Activated CD4-positive, alpha-beta T cell treated with anti-CD3 and anti-CD28 coated beads, Interleukin-2, amount 10 ng/mL, durations not matched to agents 7 days and 5 days (primary cell): ENCODE results near the gene FYCO1. TPM values are rescaled to one million over a fixed set of nuclear protein-coding genes. Genes with fewer than 3 reads are reported as not detected.

Source experiments
- CTCF ChIA-PET: fragments of 350-600 bp; sonication (Branson Sonifier 250); formaldehyde crosslinking; loops from one replicate; lab custom pipeline; 2021; ENCODE audit warnings: antibody characterized with exemption; lab: Charles Lee
- POLR2A ChIA-PET: fragments of 350-600 bp; sonication (Branson Sonifier 250); formaldehyde crosslinking; loops from one replicate; lab custom pipeline; 2021; ENCODE audit warnings: antibody characterized with exemption; lab: Charles Lee
- DNase-seq: peaks from one replicate; pipeline ENCODE4 v3.0.0-alpha.2; 2020
- H3K27ac Mint-ChIP-seq: one replicate; pipeline ENCODE4 v1.8.0; 2021; ENCODE audit warnings: mild to moderate bottlenecking, moderate library complexity, mixed read lengths
- H3K27me3 Mint-ChIP-seq: one replicate; pipeline ENCODE4 v1.8.0; 2021; ENCODE audit warnings: mixed read lengths
- H3K36me3 Mint-ChIP-seq: one replicate; pipeline ENCODE4 v1.8.0; 2021; ENCODE audit warnings: low read depth, mixed read lengths
- H3K4me1 Mint-ChIP-seq: one replicate; pipeline ENCODE4 v1.8.0; 2021; ENCODE audit warnings: mixed read lengths
- H3K4me3 Mint-ChIP-seq: one replicate; pipeline ENCODE4 v1.8.0; 2021; ENCODE audit warnings: mild to moderate bottlenecking, moderate library complexity, mixed read lengths
- H3K9me3 Mint-ChIP-seq: one replicate; pipeline ENCODE4 v1.8.0; 2021; ENCODE audit warnings: mixed read lengths
- total RNA-seq, 2 experiments: library from RNA; stranded (reverse); gene quantifications; one replicate each; pipeline ENCODE4 v1.2.3, GENCODE V29; 2021

The FYCO1 gene
- total RNA-seq, 2 experiments from 2014 or later: 15.1 to 15.7 TPM

DNA sequence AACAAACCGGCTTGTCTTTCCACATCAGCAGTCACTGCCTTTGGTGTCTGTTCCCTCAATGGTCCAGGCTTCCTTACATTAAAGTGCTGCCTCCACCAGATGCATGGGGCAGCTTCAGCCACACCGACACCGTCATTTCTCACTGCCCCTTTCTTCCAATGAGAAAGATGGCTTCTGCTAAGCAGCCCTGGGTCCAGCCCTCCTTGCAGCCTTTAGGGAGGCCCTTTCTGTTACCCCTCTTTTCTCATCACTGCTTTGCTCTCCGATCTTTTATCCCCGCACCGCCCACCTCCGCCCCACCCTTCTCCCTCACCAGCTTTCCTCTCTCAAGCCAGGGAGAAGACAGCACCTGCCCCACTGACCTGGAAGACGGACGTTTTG, 80.6 kb downstream of the FYCO1 start:
- Mint-ChIP-seq H3K36me3 (peaks cover 13% of the 10 kb centered on the region), H3K4me1 (peaks cover 18% of the 10 kb centered on the region), H3K9me3 (peaks cover 3% of the 10 kb centered on the region), H3K4me3 (no peak overlapping the region), H3K27me3 (peaks cover 52% of the 10 kb centered on the region), H3K27ac (no peak overlapping the region)
- POLR2A ChIA-PET: interaction anchor here (0.7 kb wide), 1 partner anchor 318 kb away, joined by 3 read pairs; no protein-coding TSS in a partner anchor
- CTCF ChIA-PET: interaction anchor here (1.2 kb wide), 1 partner anchor 9 kb away, joined by 4 read pairs; no protein-coding TSS in a partner anchor
- no peak for DNase-seq

DNA sequence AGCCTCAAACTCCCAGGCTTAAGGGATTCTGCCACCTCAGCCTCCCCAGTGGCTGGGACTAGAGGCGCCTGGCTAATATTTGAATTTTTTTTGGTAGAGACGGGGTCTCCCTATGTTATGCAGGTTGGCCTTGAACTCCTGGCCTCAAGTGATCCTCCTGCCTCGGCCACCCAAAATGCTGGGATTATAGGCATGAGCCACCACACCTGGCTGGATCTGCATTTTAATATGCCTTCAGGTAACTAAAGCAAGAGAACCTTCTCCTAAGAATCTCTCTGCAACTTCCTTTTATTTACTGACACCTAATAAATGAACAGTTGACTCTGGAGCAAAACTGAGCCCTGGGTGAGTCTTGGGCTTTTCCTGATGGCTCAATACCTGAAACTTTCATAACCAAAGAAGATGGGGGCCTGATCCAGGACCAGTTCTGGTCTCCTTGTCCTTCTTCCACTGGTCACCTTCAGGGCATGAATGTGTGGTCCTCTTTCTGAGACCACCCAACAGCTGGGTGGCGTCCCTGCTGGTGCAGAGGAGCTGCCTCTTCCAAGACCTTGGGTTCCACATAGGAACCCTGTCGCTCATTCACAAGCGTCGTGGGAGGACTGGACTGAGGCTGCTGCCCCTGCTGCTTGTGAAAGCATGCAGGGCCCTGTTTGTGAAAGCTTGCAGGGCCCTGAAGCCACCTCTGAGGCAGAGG, 81.1 kb downstream of the FYCO1 start:
- Mint-ChIP-seq H3K27me3 (peaks cover 57% of the 10 kb centered on the region), H3K36me3 (peaks cover 17% of the 10 kb centered on the region), H3K9me3 (peaks cover 4% of the 10 kb centered on the region), H3K4me1 (peaks cover 21% of the 10 kb centered on the region), H3K4me3 (no peak overlapping the region), H3K27ac (no peak overlapping the region)
- CTCF ChIA-PET: interaction anchor here (0.5 kb wide), 1 partner anchor 82 kb away, joined by 4 read pairs; no protein-coding TSS in a partner anchor
- POLR2A ChIA-PET: no interaction called here
- DNase-seq: no peak

DNA sequence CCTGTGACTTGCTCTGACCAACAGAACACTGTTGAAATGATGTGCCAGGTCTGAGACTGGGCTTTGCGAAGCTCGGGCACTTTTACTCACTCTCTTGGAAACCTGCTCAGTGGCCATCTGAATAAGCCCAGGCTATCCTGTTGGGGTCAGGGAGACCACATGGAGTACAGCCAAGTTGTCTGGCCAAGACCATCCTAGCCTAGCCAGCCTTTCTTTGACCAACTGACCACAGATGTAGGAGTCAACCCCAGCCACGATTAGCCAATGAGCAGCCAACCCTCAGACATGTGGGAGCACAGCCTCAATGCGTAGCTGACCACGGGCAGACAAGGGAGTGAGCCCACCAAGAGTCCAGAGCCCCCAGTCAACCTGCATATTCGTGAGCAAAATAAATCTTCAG, 83.2 kb downstream of the FYCO1 start:
- peaks cover 9% of the 10 kb centered on the region for H3K36me3 Mint-ChIP-seq
- H3K4me3 Mint-ChIP-seq: no peak overlapping the region
- peaks cover 4% of the 10 kb centered on the region for H3K9me3 Mint-ChIP-seq
- no peak for DNase-seq
- ChIA-PET CTCF (interaction anchor here (0.7 to 1.5 kb wide), 2 partner anchors 10 to 82 kb away, joined by 3 to 6 read pairs; no protein-coding TSS in a partner anchor), POLR2A (no interaction called here)
- H3K27me3 Mint-ChIP-seq: peaks cover 67% of the 10 kb centered on the region
- peaks cover 39% of the 10 kb centered on the region for H3K4me1 Mint-ChIP-seq
- H3K27ac Mint-ChIP-seq: no peak overlapping the region

DNA sequence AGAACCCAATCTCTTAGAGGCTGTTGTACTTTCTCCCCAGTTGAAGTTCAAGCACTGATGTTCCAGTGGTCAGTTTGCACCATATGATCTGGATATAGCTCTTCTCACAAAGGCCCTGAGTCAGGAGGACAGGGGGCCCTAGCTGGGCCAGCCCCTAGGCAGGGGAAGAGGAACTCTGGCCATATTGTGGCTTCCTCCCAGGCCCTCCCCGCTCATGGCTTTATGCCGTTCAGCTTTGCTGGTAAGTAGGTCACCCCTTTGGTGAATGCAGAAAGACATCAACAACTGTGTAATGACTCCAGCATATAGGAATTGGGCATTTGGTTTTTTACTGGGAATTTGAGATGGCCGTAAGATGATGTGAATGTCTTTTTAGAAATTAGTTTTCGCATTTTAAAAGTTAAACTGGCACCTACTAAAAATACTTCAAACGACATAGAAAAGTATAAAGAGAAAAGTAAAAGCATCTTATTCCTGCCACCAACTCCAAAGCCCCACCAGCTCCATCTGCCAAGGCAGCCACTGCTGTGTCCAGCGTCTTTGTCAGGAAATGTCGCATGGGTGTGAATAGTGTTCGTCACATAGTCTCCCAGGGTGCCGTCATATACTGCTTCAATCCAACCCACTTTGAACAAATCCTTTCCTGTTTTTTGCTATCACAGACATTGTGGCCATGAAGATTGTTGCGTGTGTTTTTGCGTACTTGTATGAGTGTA, 84.0 kb downstream of the FYCO1 start:
- H3K4me1 Mint-ChIP-seq: peaks cover 44% of the 10 kb centered on the region
- peaks cover 11% of the 10 kb centered on the region for H3K36me3 Mint-ChIP-seq
- POLR2A ChIA-PET: no interaction called here
- peaks cover 6% of the 10 kb centered on the region for H3K9me3 Mint-ChIP-seq
- H3K4me3 Mint-ChIP-seq: no peak overlapping the region
- CTCF ChIA-PET: no interaction called here
- peaks cover 71% of the 10 kb centered on the region for H3K27me3 Mint-ChIP-seq
- DNase-seq: no peak
- no peak overlapping the region for H3K27ac Mint-ChIP-seq

DNA sequence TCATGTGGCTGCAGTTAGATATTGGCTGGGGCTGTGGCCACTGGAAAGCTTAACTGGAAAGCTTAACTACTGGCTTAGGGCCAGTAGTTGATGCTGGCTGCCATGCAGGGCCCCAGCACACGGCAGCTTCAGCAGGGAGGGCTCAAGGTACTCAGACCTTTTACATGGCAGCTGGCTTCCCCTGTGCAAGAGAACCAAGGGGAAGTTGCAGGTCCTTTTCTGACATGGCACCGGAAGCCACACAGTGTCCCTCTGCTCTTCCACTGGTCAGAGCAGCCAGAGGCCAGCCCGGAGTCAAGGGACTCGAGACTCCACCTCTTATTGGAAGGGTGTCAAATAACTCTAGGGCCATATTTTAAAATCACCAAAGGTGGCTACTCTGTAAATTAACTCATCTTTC, 84.7 kb downstream of the FYCO1 start:
- Mint-ChIP-seq H3K4me1 (peaks cover 38% of the 10 kb centered on the region), H3K4me3 (no peak overlapping the region), H3K9me3 (peaks cover 7% of the 10 kb centered on the region), H3K27ac (no peak overlapping the region), H3K36me3 (peaks cover 15% of the 10 kb centered on the region), H3K27me3 (peaks cover 70% of the 10 kb centered on the region)
- DNase-seq: no peak
- POLR2A ChIA-PET: no interaction called here
- CTCF ChIA-PET: no interaction called here

DNA sequence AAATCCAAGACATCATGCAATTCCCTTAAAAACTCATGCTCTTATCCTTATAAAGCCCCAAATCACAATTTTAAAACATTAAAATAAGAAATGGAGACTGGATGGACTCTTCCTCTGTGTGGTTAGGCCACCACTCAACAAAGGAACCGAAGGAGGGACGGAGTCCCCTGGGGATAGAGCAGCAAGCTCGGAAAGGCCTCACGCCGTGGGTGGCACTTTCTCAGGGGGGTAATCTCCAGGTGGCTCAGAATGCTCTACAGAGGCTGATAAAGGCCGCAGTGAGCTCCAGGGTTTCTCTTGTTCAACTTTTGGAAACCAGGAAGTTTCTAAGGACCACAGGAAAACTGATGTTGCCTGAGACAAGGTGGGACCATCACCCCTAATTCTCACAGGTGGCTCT, 86.1 kb downstream of the FYCO1 start:
- no peak for DNase-seq
- H3K27me3 Mint-ChIP-seq: peaks cover 68% of the 10 kb centered on the region
- H3K36me3 Mint-ChIP-seq: peaks cover 20% of the 10 kb centered on the region
- no peak overlapping the region for H3K27ac Mint-ChIP-seq
- peaks cover 28% of the 10 kb centered on the region for H3K4me1 Mint-ChIP-seq
- ChIA-PET CTCF (interaction anchor here (0.7 to 1.6 kb wide), 3 partner anchors 11 to 28 kb away, joined by 4 to 5 read pairs (median 4); no protein-coding TSS in a partner anchor), POLR2A (no interaction called here)
- no peak overlapping the region for H3K4me3 Mint-ChIP-seq
- H3K9me3 Mint-ChIP-seq: peaks cover 12% of the 10 kb centered on the region

DNA sequence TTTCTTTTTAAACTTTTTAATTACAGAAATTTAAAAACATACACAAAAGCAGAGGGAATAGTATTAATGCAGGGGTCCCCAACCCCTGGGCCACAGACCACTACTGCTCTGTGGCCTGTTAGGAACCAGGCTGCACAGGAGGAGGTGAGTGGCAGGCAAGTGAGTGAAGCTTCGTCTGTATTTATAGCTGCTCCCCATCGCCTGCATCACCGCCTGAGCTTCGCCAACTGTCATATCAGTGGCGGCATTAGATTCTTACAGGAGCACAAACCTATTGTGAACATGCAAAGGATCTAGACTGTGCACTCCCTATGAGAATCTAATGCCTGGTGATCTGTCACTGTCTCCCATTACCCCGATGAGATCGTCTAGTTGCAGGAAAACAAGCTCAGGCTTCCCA, 86.9 kb downstream of the FYCO1 start:
- DNase-seq: no peak
- H3K4me3 Mint-ChIP-seq: no peak overlapping the region
- peaks cover 28% of the 10 kb centered on the region for H3K4me1 Mint-ChIP-seq
- H3K27me3 Mint-ChIP-seq: peaks cover 63% of the 10 kb centered on the region
- peak overlapping the region; percentile 71 for H3K27ac Mint-ChIP-seq
- H3K36me3 Mint-ChIP-seq: peaks cover 20% of the 10 kb centered on the region
- CTCF ChIA-PET: interaction anchor here (0.7 to 1.6 kb wide), 4 partner anchors 18 to 29 kb away, joined by 3 to 5 read pairs (median 4); no protein-coding TSS in a partner anchor
- peaks cover 12% of the 10 kb centered on the region for H3K9me3 Mint-ChIP-seq
- POLR2A ChIA-PET: no interaction called here

DNA sequence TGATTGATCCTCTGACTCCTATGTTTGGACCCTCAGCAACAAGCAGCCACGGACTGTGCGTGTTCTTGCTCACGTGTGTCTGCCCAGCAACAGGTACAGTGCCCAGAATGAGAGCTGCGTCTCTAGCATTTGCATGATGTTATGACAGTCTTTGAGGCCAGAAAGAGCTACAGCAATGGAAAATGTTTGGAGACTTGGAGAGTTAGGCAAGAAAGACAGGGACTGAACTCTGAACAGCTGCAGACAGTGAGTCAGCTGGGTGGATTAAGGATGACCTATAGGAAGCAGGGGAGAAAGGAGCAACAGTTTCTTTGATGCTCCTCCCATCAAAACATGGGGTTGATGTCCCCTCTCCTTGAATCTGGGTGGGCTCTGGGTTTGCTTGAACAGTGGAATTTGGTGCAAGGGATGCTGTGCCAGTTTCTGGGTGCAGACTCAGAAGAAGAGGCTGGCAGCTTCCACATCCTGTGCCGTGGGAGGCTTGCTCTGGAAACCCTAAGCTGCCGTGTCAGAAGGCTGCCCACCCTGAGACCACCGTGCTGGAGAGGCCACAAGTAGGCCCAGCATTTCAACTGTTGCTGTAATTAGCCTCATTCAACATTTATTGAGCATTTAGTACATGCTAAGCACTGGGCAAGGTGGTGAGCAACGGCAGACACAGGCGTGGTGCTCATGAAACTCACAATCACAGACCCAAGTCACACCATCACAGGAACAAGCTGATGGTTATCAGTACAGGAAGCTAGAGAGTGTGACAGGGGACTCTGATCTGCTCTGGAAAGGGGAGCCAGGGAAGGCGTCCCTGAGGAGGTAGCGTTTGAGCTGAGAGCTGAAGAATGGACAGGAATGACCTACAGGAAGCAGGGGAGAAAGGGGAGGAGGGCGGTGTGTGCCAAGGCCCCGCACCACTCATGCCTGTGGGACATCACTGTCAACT, 87.6 kb downstream of the FYCO1 start:
- ChIA-PET POLR2A (no interaction called here), CTCF (interaction anchor here (0.7 to 1.6 kb wide), 5 partner anchors 18 to 171 kb away, joined by 3 to 5 read pairs (median 3); no protein-coding TSS in a partner anchor)
- Mint-ChIP-seq H3K27me3 (peaks cover 60% of the 10 kb centered on the region), H3K4me1 (peaks cover 28% of the 10 kb centered on the region), H3K4me3 (no peak overlapping the region), H3K27ac (peak overlapping the region; percentile 71), H3K36me3 (peaks cover 20% of the 10 kb centered on the region), H3K9me3 (peaks cover 12% of the 10 kb centered on the region)
- DNase-seq: peak; percentile 41

DNA sequence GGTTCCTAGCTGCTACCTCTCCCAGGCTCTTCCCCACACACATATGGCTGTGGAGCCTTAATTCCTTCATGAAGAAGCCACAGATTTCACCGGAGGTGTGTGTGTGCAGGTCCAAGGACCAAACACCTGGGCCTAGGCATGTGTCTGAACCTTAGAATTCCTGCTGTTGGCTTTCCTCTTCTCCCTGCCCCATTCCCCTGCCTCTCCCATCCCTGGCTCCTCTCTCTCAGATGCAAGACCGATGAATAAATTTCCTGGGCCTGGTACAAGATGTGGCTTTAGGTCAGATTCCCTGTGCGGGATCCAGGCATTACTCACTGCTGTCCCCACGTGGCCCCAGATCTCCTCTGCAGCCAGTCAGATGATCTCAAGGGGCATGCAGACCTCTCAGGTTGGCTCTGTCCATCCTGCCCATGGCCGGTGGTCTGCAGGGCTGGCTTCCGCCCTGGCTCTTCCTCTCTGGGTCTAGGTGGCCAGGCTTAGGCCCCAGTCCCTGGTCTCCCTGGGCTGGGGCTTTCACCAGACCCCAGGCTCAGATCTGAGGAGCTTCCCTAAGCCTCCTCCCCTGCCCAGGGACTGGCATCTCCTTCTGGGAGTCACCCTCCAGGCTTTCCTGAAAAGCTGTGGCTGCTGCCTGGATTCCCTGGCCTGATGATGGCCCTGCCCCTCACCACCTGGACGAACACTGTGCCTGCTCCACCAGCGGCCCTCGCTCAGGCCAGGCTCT, 88.8 kb downstream of the FYCO1 start:
- CTCF ChIA-PET: interaction anchor here (0.6 to 1.3 kb wide), 3 partner anchors 13 to 172 kb away, joined by 3 read pairs; no protein-coding TSS in a partner anchor
- Mint-ChIP-seq H3K9me3 (peaks cover 12% of the 10 kb centered on the region), H3K36me3 (peaks cover 20% of the 10 kb centered on the region), H3K4me1 (peaks cover 28% of the 10 kb centered on the region), H3K4me3 (no peak overlapping the region), H3K27me3 (peaks cover 54% of the 10 kb centered on the region), H3K27ac (no peak overlapping the region)
- POLR2A ChIA-PET: no interaction called here
- no peak for DNase-seq

DNA sequence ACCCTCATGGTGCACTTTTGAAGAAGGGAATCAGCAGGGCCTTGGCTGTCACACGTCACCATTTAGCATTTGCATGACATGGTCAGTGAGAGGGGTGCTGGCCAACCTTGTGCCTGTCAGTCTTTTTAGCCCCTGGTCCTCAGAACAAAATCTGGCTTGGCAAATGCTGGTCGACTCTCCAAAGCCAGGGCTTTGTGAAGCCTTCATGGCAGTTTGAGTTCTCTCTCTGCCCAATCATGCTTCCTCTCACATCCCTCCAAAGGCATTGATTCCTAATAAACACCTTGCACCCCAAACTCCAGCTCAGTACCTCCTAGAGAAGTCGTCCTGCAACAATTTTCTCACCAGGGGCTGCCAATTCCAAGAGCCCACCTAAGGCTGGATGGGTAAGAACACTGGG, 89.9 kb downstream of the FYCO1 start:
- DNase-seq: no peak
- Mint-ChIP-seq H3K4me3 (no peak overlapping the region), H3K27ac (no peak overlapping the region), H3K4me1 (peaks cover 28% of the 10 kb centered on the region), H3K9me3 (peaks cover 12% of the 10 kb centered on the region), H3K27me3 (peaks cover 49% of the 10 kb centered on the region), H3K36me3 (peaks cover 20% of the 10 kb centered on the region)
- CTCF ChIA-PET: interaction anchor here (1.2 to 1.4 kb wide), 2 partner anchors 14 to 48 kb away, joined by 3 read pairs; no protein-coding TSS in a partner anchor
- POLR2A ChIA-PET: no interaction called here

DNA sequence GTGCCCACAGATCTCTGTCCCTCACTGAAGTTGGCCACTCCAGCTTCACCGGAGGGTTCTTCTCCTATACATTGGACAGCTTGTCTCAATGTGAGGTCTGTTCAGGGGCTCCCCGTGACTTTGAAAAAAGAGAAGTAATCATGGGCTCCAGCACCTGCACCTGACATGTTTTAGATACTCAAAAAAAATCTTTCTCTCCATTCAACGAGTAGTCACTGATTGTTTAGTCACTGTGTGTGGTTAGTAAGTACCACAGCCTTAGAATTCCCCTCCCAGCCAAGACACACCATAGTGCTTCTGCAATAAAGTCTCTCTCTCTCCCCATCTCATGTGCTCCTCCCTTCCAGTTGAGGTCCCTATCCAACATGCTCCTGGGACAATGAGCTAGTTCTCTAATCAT, 90.7 kb downstream of the FYCO1 start:
- H3K4me1 Mint-ChIP-seq: peaks cover 27% of the 10 kb centered on the region
- H3K36me3 Mint-ChIP-seq: peaks cover 16% of the 10 kb centered on the region
- no peak for DNase-seq
- POLR2A ChIA-PET: interaction anchor here (0.7 kb wide), 1 partner anchor 70 kb away, joined by 3 read pairs; no protein-coding TSS in a partner anchor
- no peak overlapping the region for H3K4me3 Mint-ChIP-seq
- peaks cover 8% of the 10 kb centered on the region for H3K9me3 Mint-ChIP-seq
- no peak overlapping the region for H3K27ac Mint-ChIP-seq
- H3K27me3 Mint-ChIP-seq: peaks cover 46% of the 10 kb centered on the region
- CTCF ChIA-PET: interaction anchor here (1.1 to 1.4 kb wide), 4 partner anchors 13 to 28 kb away, joined by 3 to 4 read pairs (median 4); no protein-coding TSS in a partner anchor
